UCSD-AML1 (cell line): Measurements from ENCODE around the gene BEAN1.
"Not testable (repeated sequence)": the region's sequence is repeated elsewhere in the genome, so short reads cannot be mapped to it uniquely, and the experiment has no call there.

ENCODE experiments used
- DNase-seq: peaks from one replicate; lab custom pipeline; 2025; ENCODE audit not compliant: unreplicated experiment; lab: John Stamatoyannopoulos, UW

Gene BEAN1

DNA sequence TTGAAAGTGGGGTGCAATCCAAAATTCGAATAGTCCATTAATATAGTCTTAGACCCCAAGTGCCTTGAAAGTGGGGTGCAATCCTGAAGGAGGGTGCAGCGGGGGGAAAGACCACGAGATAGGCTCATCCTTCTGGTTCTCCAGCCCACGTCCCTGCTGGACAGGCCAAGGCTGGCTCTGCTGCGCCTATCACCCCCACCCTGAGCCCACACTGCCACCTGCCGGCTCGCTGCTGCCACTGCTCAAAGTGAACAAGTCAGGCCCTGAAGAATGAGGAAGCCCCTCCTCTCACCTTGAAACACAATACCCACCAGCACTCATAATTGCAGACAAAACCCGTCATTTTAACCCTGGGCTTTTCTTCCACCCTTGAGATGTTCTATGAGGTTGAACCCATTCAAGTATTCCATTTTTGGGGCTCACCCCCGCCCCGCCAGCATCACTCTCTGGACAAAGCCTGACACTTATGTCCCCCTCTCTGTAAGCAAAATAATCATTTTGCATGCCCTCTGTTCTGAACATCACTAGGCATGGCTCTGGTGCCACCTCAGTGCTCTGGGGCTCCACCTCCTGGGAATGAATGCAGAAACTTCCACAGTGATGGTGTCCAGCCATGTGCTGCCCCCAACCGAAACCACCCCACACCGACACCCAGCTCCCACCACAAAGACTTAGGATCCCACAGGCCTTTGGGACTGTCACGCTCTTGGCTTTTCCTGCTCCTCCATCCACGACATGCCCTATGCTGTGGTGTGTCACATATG is 56.8 kb downstream of the BEAN1 start:
- DNase-seq, result peak; percentile 80

DNA sequence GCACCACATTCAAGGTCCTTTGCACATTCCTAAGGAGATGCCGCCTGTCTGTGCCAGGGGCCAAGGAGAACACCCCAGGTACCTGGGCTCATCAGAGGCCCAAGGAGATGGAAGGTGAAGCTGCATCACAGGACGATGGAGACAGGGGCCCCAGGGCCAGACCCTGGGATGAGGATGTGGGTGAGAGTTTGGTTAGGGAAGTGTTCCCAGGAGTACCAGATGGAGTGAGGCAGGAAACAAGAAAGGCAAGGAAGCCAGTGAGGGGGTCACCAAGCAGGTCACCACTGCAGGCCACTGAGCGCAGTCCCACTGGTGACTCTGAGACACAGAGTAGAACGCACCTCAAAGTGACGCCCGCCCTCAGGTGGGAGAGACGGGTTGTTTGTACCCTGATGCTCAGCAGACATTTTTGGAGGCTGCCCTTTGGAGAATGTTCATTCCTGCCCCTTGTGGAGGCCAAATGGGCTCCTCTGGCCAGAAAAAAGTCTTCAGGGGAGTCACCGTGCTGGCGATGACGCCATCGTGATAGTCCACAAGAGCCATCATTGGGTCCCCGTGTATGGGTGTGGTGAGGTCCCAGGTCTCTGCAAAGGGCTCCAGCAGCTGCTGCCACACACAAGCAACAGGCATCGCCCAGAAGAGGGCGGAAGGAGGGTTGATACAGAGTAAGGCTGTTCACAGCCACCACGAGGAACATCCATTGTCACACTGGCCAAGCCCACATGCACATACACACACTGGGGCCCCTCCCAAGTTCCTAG is 57.5 kb downstream of the BEAN1 start:
- DNase-seq, result peak; percentile 31

DNA sequence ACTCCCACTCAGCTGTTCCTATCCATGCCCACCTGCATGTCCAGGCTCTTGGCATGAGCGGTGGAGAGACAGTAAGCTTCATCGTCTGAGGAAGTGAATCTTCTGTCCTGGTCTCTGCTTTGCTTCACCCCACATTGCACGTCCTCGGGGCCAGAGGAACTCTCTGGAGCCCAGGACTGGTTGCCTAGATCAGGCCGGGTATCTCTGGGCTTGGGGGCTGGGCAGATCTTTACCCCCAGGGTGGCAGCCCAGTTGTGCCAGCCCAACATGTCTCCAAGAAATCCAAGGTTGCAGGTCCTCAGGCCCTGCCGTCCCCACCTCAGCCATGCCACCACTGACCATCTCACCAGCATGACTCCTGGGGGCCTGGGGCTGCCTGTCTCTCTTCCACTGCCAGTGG is 58.3 kb downstream of the BEAN1 start:
- DNase-seq, result no peak

DNA sequence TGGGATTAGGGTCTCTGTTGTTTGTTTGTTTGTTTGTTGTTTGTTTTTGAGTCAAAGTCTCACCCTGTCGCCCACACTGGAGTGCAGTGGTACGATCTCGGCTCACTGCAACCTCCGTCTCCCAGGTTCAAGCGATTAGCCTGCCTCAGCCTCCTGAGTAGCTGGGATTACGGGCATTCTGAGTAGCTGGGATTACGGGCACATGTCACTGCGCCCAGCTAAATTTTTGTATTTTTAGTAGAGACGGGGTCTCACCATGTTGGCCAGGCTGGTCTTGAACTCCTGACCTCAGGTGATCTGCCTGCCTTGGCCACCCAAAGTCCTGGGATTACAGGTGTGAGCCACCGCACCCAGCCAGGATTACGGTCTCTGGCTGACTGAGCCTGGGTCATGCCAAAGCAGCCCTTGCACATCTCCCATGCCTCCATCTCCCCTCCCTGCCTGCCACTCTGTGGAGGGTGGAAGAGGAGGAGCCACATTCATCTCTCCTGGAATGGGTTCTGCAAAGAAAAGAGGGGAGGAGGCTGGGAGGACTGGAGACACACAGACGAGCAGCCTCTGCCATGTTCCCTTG is 59.2 kb downstream of the BEAN1 start:
- DNase-seq, result no peak

DNA sequence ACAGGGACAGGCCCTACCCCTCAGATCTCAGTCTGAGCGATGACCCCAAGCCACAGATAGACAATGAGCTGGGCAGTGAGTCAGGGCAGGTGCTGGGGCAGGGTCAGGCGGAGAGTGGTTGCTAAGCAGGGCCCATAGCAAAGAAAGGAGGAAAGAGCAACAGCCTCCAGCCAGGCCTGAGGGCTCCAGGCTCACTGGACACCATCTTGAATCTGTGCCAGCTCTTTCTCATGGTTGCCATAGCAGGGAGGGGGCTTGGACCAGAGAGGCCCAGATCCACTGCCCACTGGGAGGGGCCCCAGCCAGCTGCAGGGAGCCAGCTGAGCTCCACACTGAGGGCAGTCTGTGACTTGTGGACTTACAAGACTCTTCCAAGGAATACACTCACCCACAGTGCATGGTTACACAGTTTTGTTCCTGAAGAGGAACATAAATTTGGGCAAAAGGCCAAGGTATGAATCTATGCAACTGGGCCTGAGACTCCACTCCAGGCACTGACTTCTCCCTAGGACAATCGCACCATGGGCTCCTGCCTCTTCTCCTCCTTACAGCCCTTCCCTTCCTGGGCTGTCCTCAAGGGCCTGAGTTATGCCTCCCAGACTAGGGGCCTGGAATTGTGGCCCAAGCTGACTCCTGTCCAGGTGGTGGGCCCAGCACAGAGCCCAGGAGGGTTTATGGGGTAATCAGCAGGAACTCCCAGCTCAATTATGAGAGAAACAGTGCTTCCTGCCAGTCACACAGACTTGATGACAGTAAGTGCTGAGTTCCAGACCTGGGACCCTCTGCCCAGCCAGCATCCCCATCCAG is 59.9 kb downstream of the BEAN1 start:
- no peak for DNase-seq

DNA sequence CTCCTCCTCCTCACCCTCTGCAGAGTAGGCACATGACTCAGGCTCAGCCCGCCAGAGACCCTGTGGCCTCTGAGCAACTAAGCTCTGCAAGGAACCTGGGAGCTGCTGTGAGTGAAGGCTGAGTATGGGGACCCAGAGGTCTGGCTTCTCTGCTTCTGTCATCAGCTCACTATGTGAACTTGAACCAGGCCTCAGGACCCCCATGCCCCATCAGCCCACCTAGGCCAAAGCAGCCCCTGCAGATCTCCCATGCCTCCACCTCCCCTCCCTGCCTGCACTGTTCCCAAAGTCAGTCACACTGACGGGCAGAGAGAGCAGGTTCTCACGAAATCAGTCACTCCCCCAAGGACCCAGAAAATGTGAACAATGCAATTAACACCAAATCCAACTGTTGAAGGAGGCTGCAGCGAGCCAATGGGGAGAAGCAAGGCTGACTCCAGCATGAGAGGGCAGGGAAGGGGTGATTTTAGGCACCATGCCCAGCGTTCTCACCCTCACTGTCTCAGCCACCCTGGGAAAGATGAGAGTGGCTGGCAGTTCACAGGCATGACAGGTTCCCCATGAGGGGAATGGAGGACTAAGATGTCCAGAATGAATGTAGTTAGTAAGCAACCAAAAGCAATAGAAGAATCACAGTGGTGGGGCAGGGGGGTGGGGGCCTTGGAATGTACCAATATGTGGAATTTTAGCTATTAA is 60.6 kb downstream of the BEAN1 start:
- DNase-seq, result no peak

DNA sequence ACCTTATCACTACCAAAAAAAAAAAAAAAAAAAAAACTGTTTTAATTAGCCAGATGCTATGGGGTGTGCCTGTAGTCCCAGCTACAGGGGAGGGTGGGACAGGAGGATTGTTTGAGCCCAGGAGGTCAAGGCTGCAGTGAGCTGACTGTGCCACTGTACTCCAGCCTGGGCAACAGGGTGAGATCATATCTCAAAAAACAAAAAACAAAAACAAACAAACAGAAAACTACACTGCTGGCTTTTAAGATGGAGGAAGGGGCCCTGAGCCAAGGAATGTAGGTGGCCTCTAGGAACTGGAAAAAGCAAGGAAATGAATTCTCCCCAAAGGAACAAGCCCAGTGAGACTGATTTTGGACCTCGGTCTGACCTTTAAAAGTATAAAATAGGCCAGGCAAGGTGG is 61.4 kb downstream of the BEAN1 start:
- no peak for DNase-seq

DNA sequence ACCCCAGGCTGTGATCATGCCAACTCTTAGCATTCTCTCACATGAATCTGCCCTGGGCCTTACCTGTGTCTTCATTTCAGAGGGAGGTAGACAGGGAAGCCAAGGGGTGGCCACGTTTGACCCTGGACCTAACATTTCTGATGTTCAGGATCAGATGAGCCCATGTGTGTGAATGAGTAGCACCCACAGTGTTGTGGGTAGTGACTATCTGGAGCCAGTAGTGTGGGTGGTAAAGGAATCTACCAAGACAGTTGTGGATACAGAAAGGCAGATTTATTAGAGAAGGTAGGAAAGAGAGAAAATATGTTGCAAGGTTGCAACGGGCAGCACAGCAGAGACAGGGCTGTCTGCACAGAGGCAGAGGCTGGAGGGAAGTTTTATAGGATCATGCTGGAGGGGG is 62.3 kb downstream of the BEAN1 start:
- DNase-seq, result no peak

DNA sequence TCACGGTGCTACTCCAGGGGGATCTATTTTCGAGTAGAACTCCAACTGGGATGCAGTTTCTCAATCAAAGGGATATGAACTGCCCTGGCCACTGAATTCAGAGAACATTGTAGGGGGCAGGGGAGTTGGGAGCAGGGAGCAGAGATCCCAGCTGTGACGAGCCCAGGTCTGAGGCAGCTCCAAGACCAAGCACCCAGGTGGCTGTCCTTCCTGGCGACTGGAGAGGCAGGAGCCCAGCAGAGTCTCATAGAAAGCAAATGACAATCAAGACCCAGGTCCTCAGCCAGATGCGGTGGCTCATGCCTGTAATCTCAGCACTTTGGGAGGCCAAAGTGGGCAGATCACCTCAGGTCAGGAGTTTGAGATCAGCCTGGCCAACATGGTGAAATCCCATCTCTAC is 62.7 kb downstream of the BEAN1 start:
- no peak for DNase-seq

DNA sequence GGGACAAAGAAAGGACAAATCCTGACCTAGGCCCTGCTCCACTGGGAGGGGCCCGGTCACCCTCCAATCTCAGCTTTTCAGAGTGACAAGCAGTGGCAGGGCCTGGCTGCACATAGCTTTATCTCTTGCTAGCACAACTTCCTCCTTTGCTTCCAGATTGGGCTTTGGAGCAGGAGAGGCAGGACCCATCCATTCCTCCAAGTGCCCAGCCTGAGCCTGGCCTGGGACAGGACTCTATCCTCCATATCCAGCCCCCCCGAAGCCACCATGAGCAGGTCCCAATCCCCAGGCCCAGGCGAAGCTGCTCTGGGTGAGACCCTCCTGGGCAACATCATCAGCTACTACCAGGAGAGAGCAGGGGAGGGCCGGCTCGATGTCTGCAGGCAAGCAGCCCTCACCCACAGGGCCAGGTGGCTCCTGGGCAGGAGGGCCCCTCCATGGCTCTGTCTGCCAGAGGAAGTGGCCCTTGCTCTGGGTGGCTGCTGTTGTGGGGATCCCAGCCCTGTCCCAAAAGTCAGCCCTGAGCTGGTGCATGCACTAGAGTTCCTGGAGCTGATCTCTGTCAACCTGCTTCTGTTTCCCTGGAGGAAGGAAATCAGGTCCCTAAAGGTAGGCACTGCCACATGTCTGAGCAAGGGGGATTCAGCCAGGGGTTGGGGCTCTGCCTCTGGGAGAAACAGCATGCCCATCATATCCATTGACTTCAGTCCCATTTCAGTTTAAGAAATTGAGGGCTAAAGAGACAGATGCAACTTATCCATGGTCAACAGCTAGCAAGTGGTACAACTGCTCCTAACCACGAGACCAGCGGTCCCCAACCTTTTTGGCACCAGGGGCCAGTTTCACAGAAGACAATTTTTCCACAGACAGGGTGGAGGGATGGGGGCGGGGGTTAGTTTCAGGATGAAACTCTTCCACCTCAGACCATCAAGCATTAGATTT is 64.0 kb downstream of the BEAN1 start:
- peak; percentile 43 for DNase-seq

DNA sequence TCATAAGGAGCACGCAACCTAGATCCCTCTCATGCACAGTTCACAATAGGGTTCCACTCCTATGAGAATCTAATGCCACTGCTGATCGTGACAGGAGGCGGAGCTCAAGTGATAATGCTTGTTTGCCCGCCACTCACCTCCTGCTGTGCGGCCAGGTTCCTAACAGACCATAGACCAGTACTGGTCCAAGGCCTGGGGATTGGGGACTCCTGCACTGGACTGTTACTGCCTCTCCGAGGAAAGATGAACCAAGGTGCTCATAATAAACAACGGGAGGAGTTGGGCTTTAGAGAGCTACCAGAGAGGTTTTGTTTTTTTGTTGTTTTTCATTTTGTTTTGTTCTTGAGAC is 64.6 kb downstream of the BEAN1 start:
- no peak for DNase-seq

DNA sequence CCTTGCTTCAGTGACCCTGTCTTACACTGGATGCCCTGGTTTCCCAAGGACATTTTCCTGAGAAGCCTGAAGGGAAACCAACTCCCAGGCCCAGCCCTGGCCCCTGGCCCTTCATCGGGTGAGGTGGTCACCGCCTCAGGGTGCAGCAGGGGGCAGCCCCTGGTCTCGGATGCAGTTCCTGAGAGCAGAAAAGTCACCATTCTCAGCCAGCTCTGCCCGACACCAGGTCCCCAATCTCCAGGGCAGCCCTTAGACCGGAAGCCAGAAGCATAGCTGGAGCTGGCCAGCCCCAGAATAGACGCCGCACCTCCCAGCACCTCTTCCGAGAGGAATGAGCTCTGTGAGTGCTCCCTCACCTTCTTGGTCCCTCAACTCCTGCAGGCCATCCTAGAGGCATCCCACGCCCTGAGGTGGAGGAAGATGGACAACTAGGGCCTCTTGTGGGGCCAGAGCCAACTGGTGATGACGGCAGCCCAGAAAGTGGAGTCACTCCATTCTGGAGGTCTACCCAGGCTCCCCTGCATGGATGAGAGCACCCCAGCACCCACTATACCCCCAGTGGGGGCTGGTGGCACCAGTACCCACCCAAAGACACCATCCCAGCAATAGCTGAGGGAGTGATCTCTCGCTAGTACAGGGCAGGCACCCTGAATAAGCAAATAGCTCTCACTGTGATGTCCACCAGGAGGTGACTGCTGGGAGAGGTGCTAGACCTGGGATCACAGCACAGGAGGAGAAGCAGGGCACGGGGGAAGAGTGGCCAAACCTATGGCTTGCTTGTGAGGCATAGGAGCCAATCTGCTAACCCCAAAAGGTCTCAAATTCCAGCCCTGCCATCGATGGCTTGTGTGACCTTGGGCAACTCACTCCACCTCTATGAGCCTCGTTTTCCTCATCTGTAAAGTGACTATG is 66.7 kb downstream of the BEAN1 start:
- no peak for DNase-seq

DNA sequence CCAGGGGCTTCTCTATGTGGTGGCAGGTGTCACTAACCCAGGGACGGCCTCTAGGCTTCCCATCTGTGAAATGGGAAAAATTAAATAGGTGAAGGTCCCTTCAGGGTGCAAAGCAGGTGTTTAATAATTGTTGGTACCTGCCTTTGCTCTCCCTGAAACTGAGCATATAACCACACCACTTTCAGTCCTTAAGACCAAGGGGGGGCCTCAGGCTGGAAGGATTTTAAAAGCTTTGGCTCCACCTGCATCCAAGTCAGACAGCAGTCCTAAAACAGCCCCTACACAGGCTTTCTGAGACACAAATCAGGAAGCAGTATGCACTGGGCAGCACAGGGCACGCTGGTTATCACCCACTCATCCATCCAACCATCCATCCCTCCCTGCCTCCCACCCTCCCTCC is 67.8 kb downstream of the BEAN1 start:
- DNase-seq, result no peak

DNA sequence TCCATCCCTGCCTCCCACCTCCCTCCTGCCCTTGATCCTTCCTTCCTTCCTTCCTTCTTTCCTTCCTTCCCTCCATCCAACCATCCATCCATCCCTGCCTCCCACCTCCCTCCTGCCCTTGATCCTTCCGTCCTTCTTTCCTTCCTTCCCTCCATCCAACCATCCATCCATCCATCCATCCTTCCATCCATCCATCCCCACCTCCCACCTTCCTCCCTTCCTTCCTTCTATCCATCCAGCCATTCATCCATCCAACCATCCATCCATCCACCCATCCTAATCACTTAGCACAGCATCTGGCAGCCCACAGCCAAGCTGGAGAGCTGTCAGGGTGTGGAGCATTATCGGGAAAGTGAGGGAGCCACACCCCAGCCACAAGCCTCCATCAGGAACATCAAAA is 68.3 kb downstream of the BEAN1 start:
- DNase-seq, result no peak

DNA sequence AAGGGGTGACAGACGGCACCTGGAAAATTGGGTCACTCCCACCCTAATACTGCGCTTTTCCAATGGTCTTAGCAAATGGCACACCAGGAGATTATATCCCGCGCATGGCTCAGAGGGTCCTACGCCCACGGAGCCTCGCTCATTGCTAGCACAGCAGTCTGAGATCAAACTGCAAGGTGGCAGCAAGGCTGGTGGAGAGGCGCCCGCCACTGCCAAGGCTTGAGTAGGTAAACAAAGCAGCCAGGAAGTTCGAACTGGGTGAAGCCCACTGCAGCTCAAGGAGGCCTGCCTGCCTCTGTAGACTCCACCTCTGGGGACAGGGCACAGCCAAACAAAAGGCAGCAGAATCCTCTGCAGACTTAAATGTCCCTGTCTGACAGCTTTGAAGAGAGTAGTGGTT is 69.1 kb downstream of the BEAN1 start:
- DNase-seq, result not testable (repeated sequence)

DNA sequence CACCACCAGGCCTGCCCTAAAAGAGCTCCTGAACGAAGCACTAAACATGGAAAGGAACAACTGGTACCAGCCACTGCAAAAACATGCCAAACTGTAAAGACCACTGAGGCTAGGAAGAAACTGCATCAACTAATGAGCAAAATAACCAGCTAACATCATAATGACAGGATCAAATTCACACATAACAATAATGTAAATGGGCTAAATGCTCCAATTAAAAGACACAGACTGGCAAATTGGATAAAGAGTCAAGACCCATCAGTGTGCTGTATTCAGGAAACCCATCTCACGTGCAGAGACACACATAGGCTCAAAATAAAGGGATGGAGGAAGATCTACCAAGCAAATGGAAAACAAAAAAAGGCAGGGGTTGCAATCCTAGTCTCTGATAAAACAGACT is 70.8 kb downstream of the BEAN1 start:
- DNase-seq, result not testable (repeated sequence)

DNA sequence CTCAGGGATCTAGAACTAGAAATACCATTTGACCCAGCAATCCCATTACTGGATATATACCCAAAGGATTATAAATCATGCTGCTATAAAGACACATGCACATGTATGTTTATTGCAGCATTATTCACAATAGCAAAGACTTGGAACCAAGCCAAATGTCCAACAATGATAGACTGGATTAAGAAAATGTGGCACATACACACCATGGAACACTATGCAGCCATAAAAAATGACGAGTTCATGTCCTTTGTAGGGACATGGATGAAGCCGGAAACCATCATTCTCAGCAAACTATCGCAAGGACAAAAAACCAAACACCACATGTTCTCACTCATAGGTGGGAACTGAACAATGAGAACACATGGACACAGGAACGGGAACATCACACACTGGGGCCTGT is 74.5 kb downstream of the BEAN1 start:
- not testable (repeated sequence) for DNase-seq

DNA sequence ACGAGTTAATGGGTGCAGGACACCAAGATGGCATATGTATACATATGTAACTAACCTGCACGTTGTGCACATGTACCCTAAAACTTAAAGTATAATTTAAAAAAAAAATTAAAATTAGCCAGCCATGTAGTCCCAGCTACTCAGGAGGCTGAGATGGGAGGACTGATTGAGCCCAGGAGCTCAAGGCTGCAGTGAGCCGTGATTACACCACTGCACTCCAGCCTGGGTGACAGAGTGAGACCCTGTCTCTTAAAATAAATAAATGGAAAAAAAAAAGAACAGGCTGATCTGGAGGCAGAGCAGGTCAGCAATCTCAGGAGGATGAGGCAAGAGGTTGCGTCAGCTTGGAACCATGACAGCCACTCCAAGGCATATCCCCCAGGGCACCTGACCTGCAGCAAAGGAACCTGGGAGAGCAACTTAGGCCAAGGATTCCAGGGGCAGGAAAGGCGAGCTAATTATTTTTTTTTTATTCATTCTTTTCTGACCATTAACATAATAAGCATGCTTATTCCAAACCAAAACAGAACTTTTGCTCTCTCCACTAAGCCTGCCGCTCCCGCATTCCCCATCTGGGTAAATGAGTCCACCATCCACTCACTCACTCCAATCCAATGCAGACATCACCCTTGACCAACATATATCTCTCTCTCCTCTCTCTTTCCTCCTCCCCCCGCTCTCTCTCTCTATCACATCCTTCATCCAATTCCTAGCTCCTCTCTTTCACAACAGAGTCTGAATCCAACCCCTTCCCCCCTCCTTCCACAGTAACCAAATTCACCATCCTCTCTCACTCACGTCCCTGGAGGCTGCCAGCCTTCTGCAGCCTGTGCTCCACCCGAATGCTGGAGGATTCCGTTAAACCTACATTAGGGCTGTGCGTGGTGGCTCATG is 75.2 kb downstream of the BEAN1 start:
- DNase-seq, result no peak
